ENCODE data around the gene ENPP4.
"Not testable (repeated sequence)": the region's sequence is repeated elsewhere in the genome, so short reads cannot be mapped to it uniquely, and the experiment has no call there.

ENPP4 gene

GRCh38 chr6:46144270-46144669 is 14.5 kb downstream of the ENPP4 start:
- Histone ChIP-seq H3F3A (ENCODE audit: control insufficient read depth, insufficient read depth) (no peaks in the 10 kb centered on the region), H3K36me3 (ENCODE audit: control insufficient read depth, low read length) (peaks cover 24% of the 10 kb centered on the region), H3K4me3 (ENCODE audit: low read length) (no peak overlapping the region), H3K27ac (ENCODE audit: low read depth, low read length) (no peak overlapping the region), H3K4me1 (ENCODE audit: control insufficient read depth, low read length) (no peaks in the 10 kb centered on the region), H3K9me3 (ENCODE audit: control insufficient read depth, insufficient read depth, low read length) (no peaks in the 10 kb centered on the region), H3K4me2 (ENCODE audit: low read length) (no peak overlapping the region), H4K20me1 (ENCODE audit: control insufficient read depth, insufficient read depth, low read depth, low read length) (peaks cover 4% of the 10 kb centered on the region; the same call in 1 of the 2 replicates), H3K9me2 (replicated peaks; ENCODE audit: control insufficient read depth, low read length) (no peaks in the 10 kb centered on the region), H3K27me3 (ENCODE audit: control insufficient read depth, low read length) (no peaks in the 10 kb centered on the region), H3K79me2 (ENCODE audit: control insufficient read depth, low read length) (peaks cover 10% of the 10 kb centered on the region)
- TF ChIP-seq CTCF (IDR thresholded peaks at IDR 0.05; ENCODE audit: low read depth, low read length, poor library complexity, severe bottlenecking) (no peak), EZH2phosphoT487 (IDR thresholded peaks at IDR 0.05; ENCODE audit: borderline replicate concordance, low read length) (no peak)

GRCh38 chr6:46149066-46149465 is 19.3 kb downstream of the ENPP4 start:
- H4K20me1 ChIP-seq (ENCODE audit: control insufficient read depth, insufficient read depth, low read depth, low read length); H3K9me3 ChIP-seq (ENCODE audit: control insufficient read depth, insufficient read depth, low read length): not testable (repeated sequence)

GRCh38 chr6:46156701-46157100 is 26.9 kb downstream of the ENPP4 start:
- no peaks in the 10 kb centered on the region for H3K9me2 ChIP-seq (replicated peaks; ENCODE audit: control insufficient read depth, low read length)
- H3K9me3 ChIP-seq (ENCODE audit: control insufficient read depth, insufficient read depth, low read length), result no peaks in the 10 kb centered on the region
- H3K79me2 ChIP-seq (ENCODE audit: control insufficient read depth, low read length), result no peaks in the 10 kb centered on the region
- H3K4me2 ChIP-seq (ENCODE audit: low read length), result no peak overlapping the region
- no peaks in the 10 kb centered on the region; the same call in 1 of the 2 replicates for H3K4me1 ChIP-seq (ENCODE audit: control insufficient read depth, low read length)
- TF ChIP-seq EZH2phosphoT487 (IDR thresholded peaks at IDR 0.05; ENCODE audit: borderline replicate concordance, low read length), result no peak
- TF ChIP-seq CTCF (IDR thresholded peaks at IDR 0.05; ENCODE audit: low read depth, low read length, poor library complexity, severe bottlenecking), result no peak
- H3K4me3 ChIP-seq (ENCODE audit: low read length), result no peak overlapping the region
- no peaks in the 10 kb centered on the region for H3K27me3 ChIP-seq (ENCODE audit: control insufficient read depth, low read length)
- no peaks in the 10 kb centered on the region for H4K20me1 ChIP-seq (ENCODE audit: control insufficient read depth, insufficient read depth, low read depth, low read length)
- H3F3A ChIP-seq (ENCODE audit: control insufficient read depth, insufficient read depth), result no peaks in the 10 kb centered on the region
- H3K27ac ChIP-seq (ENCODE audit: low read depth, low read length), result no peak overlapping the region
- H3K36me3 ChIP-seq (ENCODE audit: control insufficient read depth, low read length), result no peaks in the 10 kb centered on the region

More at GRCh38 chr6:46149066-46149465, 19.3 kb downstream of the ENPP4 start:
- H3K4me1 ChIP-seq (ENCODE audit: control insufficient read depth, low read length); H3K4me3 ChIP-seq (ENCODE audit: low read length); H3K4me2 ChIP-seq (ENCODE audit: low read length); H3K27ac ChIP-seq (ENCODE audit: low read depth, low read length); H3F3A ChIP-seq (ENCODE audit: control insufficient read depth, insufficient read depth); H3K27me3 ChIP-seq (ENCODE audit: control insufficient read depth, low read length); H3K9me2 ChIP-seq (replicated peaks; ENCODE audit: control insufficient read depth, low read length); H3K36me3 ChIP-seq (ENCODE audit: control insufficient read depth, low read length); H3K79me2 ChIP-seq (ENCODE audit: control insufficient read depth, low read length): not testable (repeated sequence)

GRCh38 chr6:46159229-46159628 is 29.4 kb downstream of the ENPP4 start:
- Histone ChIP-seq H3K27me3 (ENCODE audit: control insufficient read depth, low read length) (no peaks in the 10 kb centered on the region), H3K79me2 (ENCODE audit: control insufficient read depth, low read length) (no peaks in the 10 kb centered on the region), H3K27ac (ENCODE audit: low read depth, low read length) (no peak overlapping the region), H3K9me2 (replicated peaks; ENCODE audit: control insufficient read depth, low read length) (no peaks in the 10 kb centered on the region), H3K4me1 (ENCODE audit: control insufficient read depth, low read length) (no peaks in the 10 kb centered on the region), H3F3A (ENCODE audit: control insufficient read depth, insufficient read depth) (no peaks in the 10 kb centered on the region), H3K4me2 (ENCODE audit: low read length) (no peak overlapping the region), H3K4me3 (ENCODE audit: low read length) (no peak overlapping the region), H3K9me3 (ENCODE audit: control insufficient read depth, insufficient read depth, low read length) (no peaks in the 10 kb centered on the region), H3K36me3 (ENCODE audit: control insufficient read depth, low read length) (no peaks in the 10 kb centered on the region), H4K20me1 (ENCODE audit: control insufficient read depth, insufficient read depth, low read depth, low read length) (no peaks in the 10 kb centered on the region)
- TF ChIP-seq EZH2phosphoT487 (IDR thresholded peaks at IDR 0.05; ENCODE audit: borderline replicate concordance, low read length) (no peak), CTCF (IDR thresholded peaks at IDR 0.05; ENCODE audit: low read depth, low read length, poor library complexity, severe bottlenecking) (no peak)

Data from DOHH2 (cell line).